ENCODE data around the gene LRRC53.

The LRRC53 gene

GRCh38 chr1:74437035-74437434 lies 75.4 kb downstream of the LRRC53 start:
- TF ChIP-seq, protein P1, sequence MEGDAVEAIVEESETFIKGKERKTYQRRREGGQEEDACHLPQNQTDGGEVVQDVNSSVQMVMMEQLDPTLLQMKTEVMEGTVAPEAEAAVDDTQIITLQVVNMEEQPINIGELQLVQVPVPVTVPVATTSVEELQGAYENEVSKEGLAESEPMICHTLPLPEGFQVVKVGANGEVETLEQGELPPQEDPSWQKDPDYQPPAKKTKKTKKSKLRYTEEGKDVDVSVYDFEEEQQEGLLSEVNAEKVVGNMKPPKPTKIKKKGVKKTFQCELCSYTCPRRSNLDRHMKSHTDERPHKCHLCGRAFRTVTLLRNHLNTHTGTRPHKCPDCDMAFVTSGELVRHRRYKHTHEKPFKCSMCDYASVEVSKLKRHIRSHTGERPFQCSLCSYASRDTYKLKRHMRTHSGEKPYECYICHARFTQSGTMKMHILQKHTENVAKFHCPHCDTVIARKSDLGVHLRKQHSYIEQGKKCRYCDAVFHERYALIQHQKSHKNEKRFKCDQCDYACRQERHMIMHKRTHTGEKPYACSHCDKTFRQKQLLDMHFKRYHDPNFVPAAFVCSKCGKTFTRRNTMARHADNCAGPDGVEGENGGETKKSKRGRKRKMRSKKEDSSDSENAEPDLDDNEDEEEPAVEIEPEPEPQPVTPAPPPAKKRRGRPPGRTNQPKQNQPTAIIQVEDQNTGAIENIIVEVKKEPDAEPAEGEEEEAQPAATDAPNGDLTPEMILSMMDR (conservative IDR thresholded peaks at IDR 0.05; ENCODE audit: low read length), result no peak
- no peak overlapping the region for H3K4me3 ChIP-seq (ENCODE audit: low read length)

DNA sequence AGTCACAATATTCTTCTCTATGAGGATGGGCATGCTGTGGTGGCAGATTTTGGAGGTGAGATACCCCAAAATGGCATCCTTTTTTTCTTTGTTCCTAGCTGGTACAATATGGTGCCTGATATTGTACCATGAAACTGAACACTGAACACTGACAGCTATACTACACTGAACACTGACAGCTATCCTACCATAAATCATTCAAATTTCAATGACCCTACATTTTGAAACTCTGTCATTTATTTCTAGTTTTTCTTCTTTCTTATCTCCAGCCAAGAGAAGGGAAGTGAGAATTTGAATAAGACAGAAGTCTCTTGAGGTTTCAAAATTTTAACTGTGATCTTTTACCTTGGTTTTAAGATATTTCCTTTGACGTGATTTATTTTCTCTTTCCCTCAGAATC lies 76.3 kb downstream of the LRRC53 start:
- TF ChIP-seq, protein P1 (conservative IDR thresholded peaks at IDR 0.05; ENCODE audit: low read length), result no peak
- no peak for DNase-seq (ENCODE audit: low read depth)
- H3K4me3 ChIP-seq (ENCODE audit: low read length), result no peak overlapping the region

More at GRCh38 chr1:74437035-74437434, 75.4 kb downstream of the LRRC53 start:
- DNase-seq (ENCODE audit: low read depth), result no peak

DNA sequence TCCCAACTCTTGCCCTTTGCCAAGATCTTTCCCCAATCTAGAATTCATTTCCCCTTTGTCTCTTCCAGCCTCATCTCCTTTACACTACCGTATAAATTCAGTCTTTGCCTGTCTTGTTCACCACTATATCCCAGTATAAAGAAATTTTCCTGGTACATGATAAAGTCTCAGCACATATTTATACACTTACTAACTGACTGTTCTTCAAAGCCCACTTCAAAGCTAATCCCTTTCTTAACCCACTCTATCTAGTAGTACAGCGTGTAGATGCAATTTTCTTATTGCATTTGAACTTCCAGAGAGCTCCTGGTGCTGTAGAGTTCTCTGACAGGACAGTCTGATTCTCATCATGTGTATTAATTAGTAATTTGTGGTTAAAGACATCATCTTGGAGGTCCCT lies 78.1 kb downstream of the LRRC53 start:
- TF ChIP-seq, protein P1 (conservative IDR thresholded peaks at IDR 0.05; ENCODE audit: low read length), result no peak
- DNase-seq (ENCODE audit: low read depth), result no peak
- no peak overlapping the region for H3K4me3 ChIP-seq (ENCODE audit: low read length)

DNA sequence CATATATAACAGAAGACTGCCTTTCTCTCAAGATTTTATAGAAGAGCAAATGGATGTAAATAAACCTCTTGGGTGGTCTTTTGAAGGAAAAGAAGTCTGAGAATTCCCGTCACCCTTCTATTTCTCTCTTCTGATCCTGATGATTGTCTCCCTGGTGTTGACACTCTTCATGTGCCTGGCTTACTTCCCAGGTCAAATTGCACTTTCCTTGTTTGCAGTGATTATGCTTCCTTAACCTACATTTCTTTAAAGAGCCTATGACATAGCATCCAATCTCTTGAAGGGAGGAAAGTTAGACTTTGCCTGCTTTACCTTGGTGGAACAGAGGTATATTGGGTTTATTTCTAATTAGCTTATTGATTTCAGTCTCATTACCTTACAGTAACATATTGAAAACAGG lies 80.1 kb downstream of the LRRC53 start:
- TF ChIP-seq, protein P1 (conservative IDR thresholded peaks at IDR 0.05; ENCODE audit: low read length), result no peak
- no peak for DNase-seq (ENCODE audit: low read depth)

DNA sequence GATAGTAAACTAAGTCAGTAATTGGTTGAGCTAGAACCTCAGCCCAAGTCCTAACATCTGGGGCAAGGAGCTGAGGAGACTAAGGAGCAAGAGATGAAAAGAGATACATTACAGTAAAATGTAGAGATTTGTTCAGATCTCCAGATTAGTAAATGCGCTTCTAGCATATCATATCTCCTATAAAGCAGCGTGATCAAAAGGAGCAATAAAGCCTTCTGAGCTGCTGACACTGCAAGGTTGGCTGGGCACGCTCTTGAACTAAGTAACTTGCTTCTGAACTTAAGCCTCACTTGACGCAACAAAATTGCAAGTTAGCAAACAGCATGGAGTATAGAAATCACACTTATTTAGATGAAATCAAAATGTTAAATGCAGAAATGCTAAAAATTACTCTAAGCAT lies 80.9 kb downstream of the LRRC53 start:
- no peak overlapping the region for H3K4me3 ChIP-seq (ENCODE audit: low read length)
- no peak for DNase-seq (ENCODE audit: low read depth)
- TF ChIP-seq, protein P1 (conservative IDR thresholded peaks at IDR 0.05; ENCODE audit: low read length), result no peak

More for the DNA sequence above, 80.1 kb downstream of the LRRC53 start:
- no peak overlapping the region for H3K4me3 ChIP-seq (ENCODE audit: low read length)

DNA sequence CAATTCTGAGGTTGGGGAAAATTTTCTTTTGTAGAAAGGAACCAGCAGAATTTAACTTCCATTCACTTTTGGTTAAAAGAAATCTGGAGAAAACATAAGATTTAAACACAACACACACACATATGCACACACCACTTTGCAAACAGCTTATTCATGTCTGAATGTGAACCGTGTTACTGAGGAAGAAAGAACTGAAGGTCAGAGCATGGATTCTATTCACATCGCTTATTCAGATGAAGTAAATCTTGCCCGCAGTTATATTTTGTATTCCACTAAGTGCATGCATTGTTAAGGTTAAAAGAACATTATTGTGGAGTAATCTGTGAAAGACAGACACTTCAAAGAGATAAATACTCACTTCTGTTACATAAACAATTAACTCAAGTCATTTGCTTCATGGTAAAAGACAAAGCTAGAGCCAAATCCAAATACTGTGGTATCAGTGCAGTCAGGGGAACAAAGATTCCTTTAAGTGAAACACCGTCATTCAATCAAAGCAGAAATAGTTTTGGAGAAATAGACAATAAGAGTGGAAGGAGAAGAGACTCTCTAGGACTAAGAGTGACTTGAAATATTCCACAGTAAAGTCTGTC lies 82.0 kb downstream of the LRRC53 start:
- no peak overlapping the region for H3K4me3 ChIP-seq (ENCODE audit: low read length)
- no peak for DNase-seq (ENCODE audit: low read depth)
- TF ChIP-seq, protein P1 (conservative IDR thresholded peaks at IDR 0.05; ENCODE audit: low read length), result no peak

- no peak for DNase-seq (ENCODE audit: low read depth)
- TF ChIP-seq, protein P1 (conservative IDR thresholded peaks at IDR 0.05; ENCODE audit: low read length), result no peak
- no peak overlapping the region for H3K4me3 ChIP-seq (ENCODE audit: low read length)
Observed at GRCh38 chr1:74429580-74429979, 82.8 kb downstream of the LRRC53 start.
